Measurements from ENCODE around the gene SPAG5. TPM values are rescaled to one million over a fixed set of nuclear protein-coding genes. Genes with fewer than 3 reads are reported as not detected.
A peak's percentile ranks its signal among the peaks of the same experiment; 100 is the strongest.

The SPAG5 gene
- total and polyA plus RNA-seq, 9 of the 15 experiments (the other 6 are each of a cell fraction or from before 2014, with no cell fraction given), result 94.4 to 286 (median 151) TPM

- TF ChIP-seq ZBTB40 (IDR thresholded peaks at IDR 0.05) (peak; percentile 27; the same call in 1 of the 2 replicates), ZBTB40 (CRISPR knock-in tag; IDR thresholded peaks at IDR 0.05) (no peak), MIER1 (IDR thresholded peaks at IDR 0.05; ENCODE audit: low read depth) (no peak), GTF2E2 (tag; IDR thresholded peaks at IDR 0.05) (0 out of 2 replicates have a peak, but pooled peaks have one; percentile 41), SIN3A (IDR thresholded peaks at IDR 0.05; ENCODE audit: borderline replicate concordance in 2 of 2, control insufficient read depth in 1 of 2, low read depth in 2 of 2, low read length in 2 of 2) (peak; percentile 38 to 69; a peak in 2 of 4 replicates), NCOR1 (IDR thresholded peaks at IDR 0.05) (no peak), RAD21 (CRISPR knock-in tag; conservative IDR thresholded peaks at IDR 0.05 in 1 of 2, IDR thresholded peaks at IDR 0.05 in 1 of 2) (no peak), SFPQ (IDR thresholded peaks at IDR 0.05; ENCODE audit: low read depth, low read length) (no peak), ZNF431 (CRISPR knock-in tag; IDR thresholded peaks at IDR 0.05) (no peak), OTX1 (CRISPR knock-in tag; IDR thresholded peaks at IDR 0.05) (no peak), FOXO4 (CRISPR knock-in tag; IDR thresholded peaks at IDR 0.05) (no peak), ZNF239 (CRISPR knock-in tag; IDR thresholded peaks at IDR 0.05) (no peak), HDAC1 (IDR thresholded peaks at IDR 0.05) (peak in 1 of 2 experiments; percentile 15; a peak in 1 of 4 replicates), KLF6 (CRISPR knock-in tag; IDR thresholded peaks at IDR 0.05; ENCODE audit: borderline replicate concordance) (no peak)
Measured at GRCh38 chr17:28552176-28552999, 46.4 kb downstream of the SPAG5 start, which contains the start of gene UNC119 (continued).

Measured in K562 (cell line).